BE2C (cell line): Measurements from ENCODE around the gene GMPR.

Experiments
- DNase-seq: peaks from one replicate; pipeline ENCODE4 v3.0.0-alpha.2; 2020
- H3K27me3 ChIP-seq: fragments of 250-450 bp; sonication (Bioruptor Pico); 2 replicates; pipeline ENCODE4 v1.5.1; 2020; ENCODE audit warnings: mild to moderate bottlenecking
- H3K36me3 ChIP-seq: fragments of 250-450 bp; sonication (Bioruptor Pico); 2 replicates; pipeline ENCODE4 v1.5.1; 2020; ENCODE audit warnings: mild to moderate bottlenecking
- H3K4me1 ChIP-seq: fragments of 250-450 bp; sonication (Bioruptor Pico); 2 replicates; pipeline ENCODE4 v1.5.1; 2020
- H3K4me3 ChIP-seq: 2 replicates; pipeline ENCODE4 v1.5.1; 2011; ENCODE audit warnings: low read depth, low read length
- H3K9me3 ChIP-seq: fragments of 250-450 bp; sonication (Bioruptor Pico); 2 replicates; pipeline ENCODE4 v1.5.1; 2020
- CTCF ChIP-seq: IDR thresholded peaks from 2 replicates; pipeline ENCODE4 v1.5.1; 2012; ENCODE audit warnings: mild to moderate bottlenecking, low read depth, low read length

The GMPR gene

GRCh38 chr6:16291739-16292138 lies 53.4 kb downstream of the GMPR start:
- no peak overlapping the region for H3K4me3 ChIP-seq
- no peaks in the 10 kb centered on the region for H3K9me3 ChIP-seq
- no peaks in the 10 kb centered on the region for H3K4me1 ChIP-seq
- TF ChIP-seq CTCF: no peak
- H3K27me3 ChIP-seq: peaks cover 6% of the 10 kb centered on the region
- H3K36me3 ChIP-seq: no peaks in the 10 kb centered on the region
- DNase-seq: no peak

GRCh38 chr6:16292432-16292831 lies 54.0 kb downstream of the GMPR start:
- no peak for DNase-seq
- no peak overlapping the region for H3K4me3 ChIP-seq
- no peaks in the 10 kb centered on the region for H3K4me1 ChIP-seq
- no peaks in the 10 kb centered on the region for H3K9me3 ChIP-seq
- no peak for TF ChIP-seq CTCF
- peaks cover 6% of the 10 kb centered on the region for H3K27me3 ChIP-seq
- no peaks in the 10 kb centered on the region for H3K36me3 ChIP-seq

DNA sequence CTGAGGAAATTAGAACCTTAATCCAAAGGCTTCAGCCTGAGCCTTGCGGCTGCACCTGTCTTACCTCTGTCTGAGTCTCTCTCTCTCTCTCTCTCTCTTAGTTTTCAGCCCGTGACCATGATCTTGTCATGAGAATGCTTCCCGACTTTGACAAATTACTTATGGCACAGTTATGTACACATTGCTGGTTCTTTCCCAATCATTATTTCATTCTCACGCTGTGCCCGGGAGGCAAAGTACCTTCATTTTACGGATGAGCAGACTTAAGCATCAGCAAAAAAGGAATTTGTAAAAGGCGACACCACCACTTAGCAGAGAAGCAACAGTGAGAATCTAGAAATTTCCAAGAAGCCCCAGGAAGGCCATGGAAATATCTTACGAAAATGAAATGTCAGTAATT lies 54.6 kb downstream of the GMPR start:
- TF ChIP-seq CTCF: no peak
- peaks cover 6% of the 10 kb centered on the region for H3K27me3 ChIP-seq
- no peaks in the 10 kb centered on the region for H3K9me3 ChIP-seq
- no peak for DNase-seq
- no peak overlapping the region for H3K4me3 ChIP-seq
- H3K36me3 ChIP-seq: no peaks in the 10 kb centered on the region
- H3K4me1 ChIP-seq: no peaks in the 10 kb centered on the region

DNA sequence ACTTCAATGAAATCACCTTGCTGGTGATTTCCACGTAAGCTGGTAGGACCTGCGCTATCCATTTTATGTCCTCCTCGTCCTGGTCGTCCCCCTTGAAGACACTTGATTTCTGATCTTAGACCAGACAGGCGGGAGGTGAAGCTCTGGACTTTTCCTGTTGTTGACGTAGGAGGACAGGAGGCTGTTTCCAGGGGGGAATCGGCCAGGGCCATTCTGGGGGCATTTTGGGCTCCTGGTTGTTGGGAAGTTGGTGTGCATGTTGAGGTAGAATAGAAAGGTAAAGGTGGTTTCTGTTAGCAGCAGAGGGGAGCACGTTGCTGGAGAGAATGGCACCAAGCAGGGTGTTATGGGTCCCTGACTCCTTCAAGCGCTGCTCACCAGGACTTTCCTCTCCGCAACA lies 56.0 kb downstream of the GMPR start:
- Histone ChIP-seq H3K4me3 (no peak overlapping the region), H3K9me3 (no peaks in the 10 kb centered on the region), H3K36me3 (no peaks in the 10 kb centered on the region), H3K4me1 (no peaks in the 10 kb centered on the region), H3K27me3 (peaks cover 6% of the 10 kb centered on the region)
- no peak for TF ChIP-seq CTCF
- no peak for DNase-seq

- H3K9me3 ChIP-seq: no peaks in the 10 kb centered on the region
Measured at GRCh38 chr6:16295060-16295459, 56.7 kb downstream of the GMPR start.

GRCh38 chr6:16295471-16295870 lies 57.1 kb downstream of the GMPR start:
- H3K4me1 ChIP-seq: no peaks in the 10 kb centered on the region
- no peaks in the 10 kb centered on the region for H3K9me3 ChIP-seq
- H3K36me3 ChIP-seq: no peaks in the 10 kb centered on the region
- H3K27me3 ChIP-seq: peaks cover 6% of the 10 kb centered on the region
- TF ChIP-seq CTCF: no peak
- no peak for DNase-seq
- H3K4me3 ChIP-seq: no peak overlapping the region

More at GRCh38 chr6:16295060-16295459, 56.7 kb downstream of the GMPR start:
- Histone ChIP-seq H3K4me3 (no peak overlapping the region), H3K27me3 (peaks cover 6% of the 10 kb centered on the region), H3K36me3 (no peaks in the 10 kb centered on the region), H3K4me1 (no peaks in the 10 kb centered on the region)
- no peak for DNase-seq
- TF ChIP-seq CTCF: no peak
